PC-9 (cell line): ENCODE measurements around the gene NPR2. TPM values are rescaled to one million over a fixed set of nuclear protein-coding genes. Genes with fewer than 3 reads are reported as not detected.

Experiments used
- BruUV-seq: library from RNA; stranded (reverse); fragments of 400-500 nt; replicated peaks from 2 replicates; lab custom pipeline; 2021; lab: Mats Ljungman, UMichigan
- CTCF ChIA-PET: fragments of 300-600 bp; sonication (Branson Sonifier 250); formaldehyde crosslinking; loops from one replicate; lab custom pipeline; 2022; ENCODE audit warnings: antibody characterized with exemption; lab: Charles Lee
- POLR2A ChIA-PET: fragments of 300-600 bp; sonication (Branson Sonifier 250); formaldehyde crosslinking; loops from one replicate; lab custom pipeline; 2022; ENCODE audit warnings: antibody characterized with exemption; ENCODE audit not compliant: unreplicated experiment; lab: Charles Lee
- DNase-seq, 2 experiments: peaks; one replicate each; pipeline versions ENCODE4 v3.0.0 to v3.0.0-alpha.2; 2015 to 2022; ENCODE audit warnings: mixed read lengths in 1 of 2
- H2AFZ ChIP-seq: fragments of 200-600 bp; sonication (generic); 2 replicates; pipeline ENCODE4 v1.8.1; 2017; ENCODE audit warnings: antibody characterized with exemption
- H3F3A ChIP-seq: fragments of 200-600 bp; sonication (generic); 2 replicates; pipeline ENCODE4 v1.8.1; 2017; ENCODE audit warnings: antibody characterized with exemption, mild to moderate bottlenecking, low read depth; ENCODE audit not compliant: insufficient read depth
- H3K27ac ChIP-seq: fragments of 200-600 bp; sonication (generic); 2 replicates; pipeline ENCODE4 v1.6.1; 2016; ENCODE audit warnings: mixed run types
- H3K27me3 ChIP-seq: fragments of 200-600 bp; sonication (generic); 2 replicates; pipeline ENCODE4 v1.6.1; 2016; ENCODE audit warnings: low read depth, mixed run types; ENCODE audit not compliant: insufficient read depth
- H3K36me3 ChIP-seq: fragments of 200-600 bp; sonication (generic); 2 replicates; pipeline ENCODE4 v1.6.1; 2016; ENCODE audit warnings: low read depth, mixed run types
- H3K4me1 ChIP-seq: fragments of 200-600 bp; sonication (generic); replicated peaks from 2 replicates; pipeline ENCODE4 v1.6.1; 2016; ENCODE audit warnings: mixed run types; ENCODE audit not compliant: insufficient read depth
- H3K4me2 ChIP-seq: fragments of 200-600 bp; sonication (generic); 2 replicates; pipeline ENCODE4 v1.6.1; 2017; ENCODE audit warnings: mixed run types
- H3K4me3 ChIP-seq: fragments of 200-600 bp; sonication (generic); 2 replicates; pipeline ENCODE4 v1.6.1; 2016; ENCODE audit warnings: mixed run types
- H3K79me2 ChIP-seq: fragments of 200-600 bp; sonication (generic); 2 replicates; pipeline ENCODE4 v1.6.1; 2017; ENCODE audit warnings: low read depth, mixed run types
- H3K9me2 ChIP-seq: fragments of 200-600 bp; sonication (generic); 2 replicates; pipeline ENCODE4 v1.8.1; 2017; ENCODE audit warnings: mild to moderate bottlenecking; ENCODE audit not compliant: insufficient read depth
- H3K9me3 ChIP-seq: fragments of 200-600 bp; sonication (generic); 2 replicates; pipeline ENCODE4 v1.8.1; 2016; ENCODE audit warnings: low read depth; ENCODE audit not compliant: insufficient read depth
- H4K20me1 ChIP-seq: fragments of 200-600 bp; sonication (generic); 2 replicates; pipeline ENCODE4 v1.8.1; 2017; ENCODE audit not compliant: insufficient read depth
- EZH2 ChIP-seq: fragments of 200-600 bp; sonication (generic); IDR thresholded peaks from 2 replicates; pipeline ENCODE4 v1.8.0; 2017; ENCODE audit warnings: antibody characterized with exemption, low read depth
- intact Hi-C: fragments of 100-400 bp; cut with micrococcal nuclease; formaldehyde crosslinking; loops from one replicate; pipeline ENCODE4 v1.10.0; 2022; ENCODE audit not compliant: unreplicated experiment
- total RNA-seq: library from RNA; stranded (reverse); gene quantifications from 2 replicates; pipeline ENCODE4 v1.2.3, GENCODE V29; 2021
- TF ChIP-seq, protein P1 (sequence below): fragments of 200-600 bp; sonication (generic); conservative IDR thresholded peaks from 2 replicates; pipeline ENCODE4 v1.6.1; 2017; ENCODE audit warnings: mixed run types, antibody characterized with exemption, mild to moderate bottlenecking, moderate library complexity

NPR2 gene
- total RNA-seq, 1 experiment from 2014 or later = 11.3 TPM

DNA sequence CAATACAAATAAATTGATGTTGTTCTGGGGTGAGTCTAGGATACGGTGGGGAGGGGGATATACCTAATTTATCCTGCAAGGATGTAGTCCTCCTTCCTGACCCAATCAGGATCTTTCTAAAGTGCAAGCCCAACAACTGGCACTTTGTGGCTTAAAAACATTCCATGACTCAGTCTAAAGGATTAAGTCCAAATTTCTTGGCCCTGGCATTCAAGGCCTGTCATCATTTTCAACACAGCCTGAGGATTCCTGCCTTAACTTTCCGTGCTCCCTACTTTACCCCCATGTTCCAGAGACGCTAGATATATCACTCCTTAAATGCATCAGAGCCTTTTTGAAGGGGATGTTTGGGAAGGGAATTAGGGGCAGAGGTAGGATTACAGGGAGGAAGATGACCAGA is 36.1 kb downstream of the NPR2 start:
- no TSS peak for BruUV-seq
- Histone ChIP-seq H3K36me3 (no peaks in the 10 kb centered on the region), H3K27ac (no peak overlapping the region), H3F3A (no peaks in the 10 kb centered on the region), H3K9me2 (no peaks in the 10 kb centered on the region), H4K20me1 (no peaks in the 10 kb centered on the region), H3K4me2 (no peak overlapping the region), H3K4me1 (0 out of 2 replicates have a peak, but pooled peaks cover under 1% of the 10 kb centered on the region), H3K79me2 (no peaks in the 10 kb centered on the region), H2AFZ (no peak overlapping the region), H3K27me3 (no peaks in the 10 kb centered on the region), H3K9me3 (no peaks in the 10 kb centered on the region), H3K4me3 (no peak overlapping the region)
- DNase-seq = no peak
- ChIA-PET POLR2A (no interaction called here), CTCF (no interaction called here)
- TF ChIP-seq, protein P1, sequence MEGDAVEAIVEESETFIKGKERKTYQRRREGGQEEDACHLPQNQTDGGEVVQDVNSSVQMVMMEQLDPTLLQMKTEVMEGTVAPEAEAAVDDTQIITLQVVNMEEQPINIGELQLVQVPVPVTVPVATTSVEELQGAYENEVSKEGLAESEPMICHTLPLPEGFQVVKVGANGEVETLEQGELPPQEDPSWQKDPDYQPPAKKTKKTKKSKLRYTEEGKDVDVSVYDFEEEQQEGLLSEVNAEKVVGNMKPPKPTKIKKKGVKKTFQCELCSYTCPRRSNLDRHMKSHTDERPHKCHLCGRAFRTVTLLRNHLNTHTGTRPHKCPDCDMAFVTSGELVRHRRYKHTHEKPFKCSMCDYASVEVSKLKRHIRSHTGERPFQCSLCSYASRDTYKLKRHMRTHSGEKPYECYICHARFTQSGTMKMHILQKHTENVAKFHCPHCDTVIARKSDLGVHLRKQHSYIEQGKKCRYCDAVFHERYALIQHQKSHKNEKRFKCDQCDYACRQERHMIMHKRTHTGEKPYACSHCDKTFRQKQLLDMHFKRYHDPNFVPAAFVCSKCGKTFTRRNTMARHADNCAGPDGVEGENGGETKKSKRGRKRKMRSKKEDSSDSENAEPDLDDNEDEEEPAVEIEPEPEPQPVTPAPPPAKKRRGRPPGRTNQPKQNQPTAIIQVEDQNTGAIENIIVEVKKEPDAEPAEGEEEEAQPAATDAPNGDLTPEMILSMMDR = no peak
- no peak for TF ChIP-seq EZH2
- intact Hi-C loops = loop anchor here (5.0 kb wide), 1 partner anchor 180 kb away; no protein-coding TSS in a partner anchor

DNA sequence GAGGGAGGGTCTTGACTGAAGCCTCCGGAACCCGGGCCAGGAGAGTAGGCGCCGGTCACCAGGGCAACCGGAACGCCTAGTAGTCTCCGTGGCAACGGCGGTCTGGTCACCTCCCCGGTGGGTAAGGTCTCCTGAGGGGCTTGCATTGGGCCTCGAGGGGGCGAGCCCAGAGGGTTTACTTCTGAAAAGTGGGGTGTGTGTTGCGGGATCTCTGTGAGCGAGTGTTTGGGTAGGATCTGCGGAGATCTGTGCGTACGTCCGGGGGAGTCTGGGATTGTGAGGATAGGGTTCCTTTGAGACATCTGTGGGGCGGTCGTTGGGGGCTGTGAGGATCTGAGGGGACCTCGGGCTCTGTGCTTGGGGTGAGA is 37.3 kb downstream of the NPR2 start, which contains the start of gene FAM221B:
FAM221B (minus strand) TSS at position 17 of the 368 bp plus-strand sequence. CDS start 2,571 bp downstream, outside the sequence.
- Histone ChIP-seq H2AFZ (peak within 1 kb of the TSS; percentile 87), H3K4me1 (peaks cover 12% of the 10 kb centered on the region), H3K27ac (no peak within 1 kb of the TSS), H3K9me3 (no peaks in the 10 kb centered on the region), H3K4me3 (peak within 1 kb of the TSS; percentile 71; the same call in 1 of the 2 replicates), H3K27me3 (no peaks in the 10 kb centered on the region), H3K36me3 (no peaks in the 10 kb centered on the region), H3F3A (no peaks in the 10 kb centered on the region; the same call in 1 of the 2 replicates), H3K79me2 (no peaks in the 10 kb centered on the region), H3K4me2 (peak within 1 kb of the TSS; percentile 89), H3K9me2 (no peaks in the 10 kb centered on the region), H4K20me1 (no peaks in the 10 kb centered on the region)
- intact Hi-C loops = loop anchor here (2.0 to 5.0 kb wide), 2 partner anchors 78 to 181 kb away; partner anchors contain the start of gene HRCT1
- POLR2A ChIA-PET = no interaction called here
- TF ChIP-seq, protein P1 = no peak
- TF ChIP-seq EZH2 = no peak
- CTCF ChIA-PET = interaction anchor here (0.6 kb wide), 1 partner anchor 182 kb away, joined by 5 read pairs; no protein-coding TSS in a partner anchor
- no TSS peak for BruUV-seq
- no peak for DNase-seq

DNA sequence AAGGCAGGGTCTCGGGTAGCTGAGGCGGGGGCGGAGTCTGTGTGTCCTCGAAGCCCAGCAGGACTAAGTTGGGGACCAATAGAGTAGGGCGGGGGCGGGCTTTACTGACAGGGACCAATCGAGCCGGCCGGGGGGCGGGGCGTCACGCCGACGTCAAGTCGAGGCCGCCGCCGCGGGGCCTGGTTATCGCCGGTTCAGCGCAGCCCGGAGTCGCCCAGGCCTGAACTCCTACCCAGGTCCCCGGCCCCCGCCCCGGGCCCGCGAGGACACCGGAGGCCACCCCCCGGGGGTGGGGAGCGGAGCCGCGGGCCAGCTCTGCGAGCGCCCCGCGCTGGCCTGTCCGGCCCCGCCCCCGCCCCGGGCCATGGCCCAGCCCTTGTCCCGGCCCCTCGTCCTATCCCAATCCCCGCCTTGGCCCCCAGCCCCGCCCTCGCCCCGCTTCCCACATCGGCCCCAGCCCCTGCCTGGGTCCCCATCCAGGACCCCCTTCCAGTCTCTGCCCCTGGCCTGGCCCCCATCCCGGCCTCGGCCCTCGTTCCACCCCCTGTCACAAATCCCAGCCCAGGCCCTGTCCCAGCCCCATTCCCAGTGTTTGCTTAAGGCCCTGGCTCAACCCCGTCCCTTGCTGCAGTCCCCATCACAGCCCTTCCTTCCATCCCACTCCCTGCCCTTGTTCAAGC is 37.8 kb downstream of the NPR2 start, which contains the start of gene TMEM8B:
TMEM8B (plus strand) TSS at position 145 of the 680 bp plus-strand sequence; CDS start at position 365, 220 bp downstream.
- Histone ChIP-seq H3K9me2 (no peaks in the 10 kb centered on the region), H3K27ac (no peak within 1 kb of the TSS), H3K27me3 (no peaks in the 10 kb centered on the region), H3K36me3 (no peaks in the 10 kb centered on the region), H3K4me3 (peak within 1 kb of the TSS; percentile 71; the same call in 1 of the 2 replicates), H3K9me3 (no peaks in the 10 kb centered on the region), H3K79me2 (no peaks in the 10 kb centered on the region), H2AFZ (peak within 1 kb of the TSS; percentile 87), H4K20me1 (no peaks in the 10 kb centered on the region), H3F3A (no peaks in the 10 kb centered on the region; the same call in 1 of the 2 replicates), H3K4me1 (peaks cover 12% of the 10 kb centered on the region), H3K4me2 (peak within 1 kb of the TSS; percentile 89)
- TF ChIP-seq, protein P1 = no peak
- TF ChIP-seq EZH2 = no peak
- BruUV-seq = no TSS peak
- ChIA-PET CTCF (interaction anchor here (0.6 kb wide), 1 partner anchor 182 kb away, joined by 5 read pairs; no protein-coding TSS in a partner anchor), POLR2A (no interaction called here)
- intact Hi-C loops = loop anchor here (2.0 to 5.0 kb wide), 2 partner anchors 78 to 182 kb away; partner anchors contain the start of gene HRCT1
- DNase-seq = peak; percentile 63 to 78
